ENCODE results near the gene ACHE.

GRCh38 chr7:100902638-100903037, 7.0 kb upstream of the ACHE start:
- no peak for TF ChIP-seq CTCF (conservative IDR thresholded peaks at IDR 0.05; ENCODE audit: low read depth, low read length)
- TF ChIP-seq EZH2 (IDR thresholded peaks at IDR 0.05; ENCODE audit: low read length, unreplicated experiment) = no peak
